Measurements from ENCODE around the gene IRF7.

Gene IRF7

GRCh38 chr11:640021-640706, 24.4 kb upstream of the IRF7 start:
- DNase-seq, result no peak

- no peak for DNase-seq
Measured at GRCh38 chr11:639332-639955, 23.7 kb upstream of the IRF7 start.

GRCh38 chr11:638631-639331, 23.0 kb upstream of the IRF7 start:
- DNase-seq, result no peak

GRCh38 chr11:637593-638521, 22.1 kb upstream of the IRF7 start:
- no peak for DNase-seq

GRCh38 chr11:637333-637592, 21.5 kb upstream of the IRF7 start:
- no peak for DNase-seq

- no peak for DNase-seq
Measured at GRCh38 chr11:636511-637332, 21.0 kb upstream of the IRF7 start, which contains the start of gene DRD4. TSS of gene DRD4 (plus strand) at chr11:637269. CDS start at chr11:637305, 36 bp downstream.

GRCh38 chr11:635945-636510, 20.3 kb upstream of the IRF7 start:
- no peak for DNase-seq

DNA sequence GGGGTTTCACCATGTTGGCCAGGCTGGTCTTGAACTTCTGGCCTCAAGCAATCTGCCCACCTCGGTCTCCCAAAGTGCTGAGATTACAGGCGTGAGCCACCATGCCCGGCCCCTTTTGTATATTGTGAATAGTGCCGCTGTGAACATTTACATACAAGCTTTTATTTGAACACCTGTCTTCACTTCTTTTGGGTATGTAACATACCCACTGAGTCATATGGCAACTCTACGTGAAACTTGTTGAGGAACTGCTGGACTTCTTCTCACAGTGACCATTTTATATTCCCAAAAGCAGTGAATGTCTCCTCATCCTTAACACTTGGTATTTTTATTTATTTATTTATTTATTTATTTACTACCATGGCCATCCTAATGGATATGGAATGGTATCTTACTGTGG, 15.1 kb upstream of the IRF7 start:
- no peak for DNase-seq

GRCh38 chr11:629237-629583, 13.5 kb upstream of the IRF7 start:
- no peak for DNase-seq

DNA sequence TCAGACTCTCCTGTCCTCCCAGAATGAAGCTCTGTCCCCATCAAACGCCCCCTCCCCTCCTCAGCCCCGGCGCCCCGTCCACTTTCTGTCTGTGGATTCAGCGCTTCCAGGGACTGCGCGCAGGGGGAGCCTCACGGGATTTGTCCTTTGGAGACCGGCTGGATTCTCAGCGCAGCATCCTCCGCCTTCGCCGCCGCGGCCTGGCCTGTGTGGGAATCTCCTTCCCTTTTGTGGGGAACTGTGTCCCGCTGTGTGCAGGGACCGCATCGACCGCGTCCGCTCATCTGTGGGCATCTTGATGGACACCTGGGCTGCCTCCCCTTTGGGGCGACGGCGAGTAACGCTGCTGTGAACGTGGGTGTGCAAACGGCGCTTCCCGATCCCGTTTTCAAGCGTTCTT, 12.3 kb upstream of the IRF7 start:
- no peak for DNase-seq

- DNase-seq, result no peak
Measured at GRCh38 chr11:627308-627576, 11.5 kb upstream of the IRF7 start.

DNA sequence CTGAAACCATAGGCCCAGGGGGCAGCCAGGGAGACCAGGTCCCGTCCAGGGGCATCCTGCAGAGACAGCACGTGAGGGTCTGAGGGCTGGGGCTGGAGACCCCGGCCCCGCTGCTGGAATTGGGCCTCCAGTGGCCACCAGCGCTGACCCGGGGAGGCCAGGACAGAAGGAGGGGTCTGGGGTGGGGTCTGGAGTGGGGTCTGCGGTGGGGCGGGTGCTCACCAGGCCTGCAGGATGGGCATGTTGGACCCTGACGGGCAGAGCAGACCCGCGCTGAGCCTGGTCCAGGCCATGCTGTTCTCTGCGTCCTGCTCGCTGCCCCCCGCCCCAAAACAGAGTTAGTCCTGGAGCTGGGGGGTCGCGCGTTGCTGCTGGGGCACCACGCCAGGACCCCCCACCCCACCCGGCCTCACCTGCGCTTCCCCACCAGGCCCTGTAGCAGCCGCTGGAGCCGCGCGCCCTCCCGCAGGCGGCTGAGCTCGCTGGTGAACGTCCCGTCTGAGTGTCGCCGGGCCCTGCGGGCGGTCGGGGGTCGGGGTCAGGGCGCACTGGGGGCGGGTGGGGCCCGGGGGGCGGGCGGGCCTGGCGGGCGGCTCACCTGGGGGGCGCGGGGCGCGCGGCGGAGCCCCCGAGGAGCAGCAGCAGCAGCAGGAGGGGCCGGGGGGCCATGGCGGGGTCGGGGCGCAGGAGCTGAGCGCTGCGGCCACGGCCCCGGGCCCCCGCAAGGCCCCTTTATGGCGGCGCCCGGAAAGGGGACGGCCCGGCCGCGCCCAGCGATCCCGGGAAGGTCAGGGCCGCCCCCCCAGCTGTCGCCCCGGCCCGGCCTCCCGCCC, 10.9 kb upstream of the IRF7 start, which contains the start of gene SCT:
TSS of gene SCT (minus strand) at position 707 of the 833 bp plus-strand sequence. CDS start at position 669, 38 bp downstream.
- no peak for DNase-seq

DNA sequence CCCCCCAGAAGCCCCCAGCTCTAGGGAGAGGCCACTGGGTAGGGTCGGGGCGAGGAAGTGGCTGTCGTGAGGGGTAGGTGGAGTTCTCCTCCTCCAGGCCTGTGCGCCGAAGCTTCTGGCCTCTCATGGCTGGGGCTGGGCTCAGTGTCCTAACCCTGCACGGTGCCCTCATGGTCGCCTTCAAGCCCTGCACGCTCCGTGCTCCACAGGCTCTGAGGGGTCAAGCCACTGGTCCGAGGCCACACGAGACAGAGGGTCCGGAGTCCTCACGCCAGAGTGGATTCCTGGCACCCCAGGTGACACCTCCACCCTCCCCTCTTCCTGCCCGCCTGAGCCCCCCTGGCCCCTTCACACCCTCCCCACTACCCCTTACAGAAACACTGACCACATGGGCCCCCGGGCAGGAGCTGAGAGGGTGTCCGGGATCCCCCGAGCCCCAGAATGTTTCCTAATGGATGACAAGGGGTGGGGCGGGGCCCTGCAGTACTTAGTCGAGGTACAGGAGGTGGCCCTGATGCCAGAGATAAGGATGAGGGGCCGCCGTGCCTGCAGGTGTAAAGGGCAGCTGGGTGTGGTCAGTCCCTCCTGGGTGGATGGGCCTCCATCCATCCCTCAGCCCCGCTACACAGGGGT, 10.0 kb upstream of the IRF7 start:
- DNase-seq, result no peak

DNA sequence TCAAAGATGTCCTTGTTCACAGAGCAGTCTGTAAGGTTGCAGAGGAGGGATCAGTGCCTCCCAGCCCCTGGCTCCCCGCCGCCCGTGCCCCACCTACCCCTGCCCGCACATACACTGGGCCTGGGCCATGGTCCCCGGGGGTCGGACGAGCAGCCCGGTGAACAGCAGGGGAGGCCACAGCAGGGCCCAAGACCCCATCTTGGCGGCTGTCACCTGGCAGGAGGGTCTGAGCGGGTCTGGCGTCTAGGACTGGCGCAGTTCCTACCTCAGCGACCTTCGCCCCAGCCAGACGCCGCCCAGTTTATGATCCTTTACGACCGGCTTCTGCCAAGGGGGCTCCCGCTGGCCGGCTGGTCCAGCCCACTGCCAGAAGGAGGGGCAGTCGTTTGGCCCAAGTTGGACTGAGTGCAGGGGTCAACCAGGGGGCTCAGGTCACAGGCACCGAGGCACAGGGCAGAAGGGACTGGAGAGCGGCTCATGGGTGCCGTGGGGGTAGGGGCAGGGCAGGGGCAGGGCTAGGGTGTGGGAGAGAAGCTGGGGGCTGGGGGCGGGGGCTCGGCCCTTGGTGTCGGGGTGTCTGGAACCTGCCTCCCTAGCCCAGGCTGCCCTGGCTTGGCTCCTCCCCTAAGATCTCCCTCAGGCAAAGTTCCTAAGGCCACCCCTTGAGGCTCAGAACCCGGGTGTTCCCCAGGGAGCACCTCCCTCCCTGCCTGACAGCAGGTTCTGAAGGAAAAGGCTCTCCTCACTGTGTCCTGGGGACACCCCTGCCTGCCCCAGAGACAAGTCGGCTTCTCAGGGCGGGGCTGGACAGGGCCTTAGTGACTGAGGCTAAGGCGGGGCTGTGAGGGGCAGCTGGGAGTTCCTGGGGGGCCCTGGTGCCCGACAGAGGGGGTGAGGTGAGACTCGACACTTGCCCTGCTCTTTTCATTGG, 9.2 kb upstream of the IRF7 start, which contains the start of gene CDHR5:
TSS of gene CDHR5 (minus strand) at position 251 of the 931 bp plus-strand sequence. CDS start at position 198, 53 bp downstream.
- no peak for DNase-seq

GRCh38 chr11:623999-624704, 8.4 kb upstream of the IRF7 start:
- DNase-seq, result no peak

GRCh38 chr11:623349-623869, 7.7 kb upstream of the IRF7 start:
- DNase-seq, result no peak

GRCh38 chr11:621838-622237, 6.1 kb upstream of the IRF7 start:
- no peak for DNase-seq

Data from stimulated activated CD4-positive, alpha-beta T cell treated with anti-CD3 and anti-CD28 coated beads, Interleukin-4, amount 100 ng/mL, for 4 hours (primary cell).